HG03045 (cell line): Measurements from ENCODE around the gene YARS1.

Source experiments
- ATAC-seq: cut with Tn5 transposase; IDR thresholded peaks from one replicate; pipeline ENCODE4 v1.9.1; 2021; ENCODE audit warnings: mild to moderate bottlenecking, moderate library complexity; ENCODE audit not compliant: unreplicated experiment

The YARS1 gene

DNA sequence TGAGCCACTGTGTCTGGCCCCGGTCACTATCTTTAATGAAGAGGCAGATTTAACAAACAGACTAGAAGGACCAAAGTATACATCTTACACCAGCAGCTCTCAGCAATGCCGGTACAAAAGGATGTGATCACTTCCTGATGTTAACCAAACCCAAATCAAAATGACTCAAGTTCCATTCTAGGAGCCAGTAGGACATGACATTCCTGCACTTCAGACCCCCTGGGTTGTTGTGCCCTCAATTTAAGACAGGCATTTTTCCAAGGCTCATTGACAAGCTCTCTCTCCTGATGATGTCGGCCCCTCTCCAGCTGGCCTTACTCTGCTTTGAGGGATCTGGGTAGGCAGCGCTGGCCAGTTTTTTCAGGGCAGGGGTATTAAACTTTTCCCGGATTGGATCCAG, 35.1 kb downstream of the YARS1 start:
- ATAC-seq = no peak

DNA sequence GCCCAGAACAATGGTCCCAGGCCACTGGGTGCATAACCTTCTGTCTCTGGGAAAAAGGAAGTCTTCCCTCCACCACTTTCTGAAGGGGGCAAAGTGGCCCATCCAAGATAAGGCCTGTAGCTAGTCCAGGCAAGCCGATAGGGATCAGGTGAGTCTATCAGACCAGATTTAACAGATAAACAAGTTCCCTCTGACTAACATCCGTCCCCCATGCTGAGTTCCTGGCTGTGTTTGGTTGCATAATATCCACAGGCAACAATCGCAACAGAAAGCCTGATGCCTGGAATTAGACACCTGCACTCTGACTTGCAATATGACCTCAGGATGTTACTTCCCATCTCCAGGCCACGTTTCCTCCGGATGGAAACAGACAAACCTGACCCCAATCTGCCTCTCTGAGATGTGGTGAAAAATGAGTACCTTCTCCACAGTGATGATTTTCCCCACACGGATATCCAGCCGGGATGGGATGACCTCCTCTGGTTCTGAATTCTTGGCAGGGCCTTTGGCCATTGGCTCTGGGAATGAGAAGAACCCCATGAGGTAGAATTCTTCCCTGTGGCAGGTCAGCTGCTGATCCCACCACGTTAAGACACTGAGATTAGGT, 36.4 kb downstream of the YARS1 start:
- no peak for ATAC-seq

DNA sequence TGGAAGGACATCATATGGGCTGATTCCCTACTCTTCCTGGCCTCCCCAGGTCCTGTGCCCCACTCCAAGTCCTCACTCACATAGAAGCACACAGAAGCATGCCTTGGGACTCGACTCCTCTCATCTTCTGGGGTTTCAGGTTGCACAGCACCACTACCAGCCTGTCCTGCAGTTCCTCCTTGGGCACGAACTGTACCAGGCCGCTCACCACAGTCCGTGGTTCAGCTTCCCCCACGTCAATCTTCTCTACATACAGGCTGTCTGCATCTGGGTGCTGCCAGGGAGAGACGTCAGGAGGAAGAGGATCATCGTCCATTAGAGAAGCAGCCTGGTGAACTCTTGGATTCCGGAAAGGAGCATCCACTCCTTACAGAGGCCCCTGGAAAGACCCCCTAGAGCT, 37.2 kb downstream of the YARS1 start:
- no peak for ATAC-seq

- ATAC-seq = no peak
Measured at GRCh38 chr1:32779242-32779641, 37.9 kb downstream of the YARS1 start.

- no peak for ATAC-seq
Measured at GRCh38 chr1:32775640-32776337, 41.4 kb downstream of the YARS1 start.

GRCh38 chr1:32774950-32775634, 42.1 kb downstream of the YARS1 start:
- ATAC-seq = no peak

GRCh38 chr1:32774464-32774808, 42.7 kb downstream of the YARS1 start:
- no peak for ATAC-seq

- ATAC-seq = no peak
Measured at GRCh38 chr1:32773764-32774463, 43.2 kb downstream of the YARS1 start.

- ATAC-seq = no peak
Measured at GRCh38 chr1:32773018-32773763, 44.0 kb downstream of the YARS1 start.

GRCh38 chr1:32772281-32773017, 44.7 kb downstream of the YARS1 start:
- no peak for ATAC-seq

DNA sequence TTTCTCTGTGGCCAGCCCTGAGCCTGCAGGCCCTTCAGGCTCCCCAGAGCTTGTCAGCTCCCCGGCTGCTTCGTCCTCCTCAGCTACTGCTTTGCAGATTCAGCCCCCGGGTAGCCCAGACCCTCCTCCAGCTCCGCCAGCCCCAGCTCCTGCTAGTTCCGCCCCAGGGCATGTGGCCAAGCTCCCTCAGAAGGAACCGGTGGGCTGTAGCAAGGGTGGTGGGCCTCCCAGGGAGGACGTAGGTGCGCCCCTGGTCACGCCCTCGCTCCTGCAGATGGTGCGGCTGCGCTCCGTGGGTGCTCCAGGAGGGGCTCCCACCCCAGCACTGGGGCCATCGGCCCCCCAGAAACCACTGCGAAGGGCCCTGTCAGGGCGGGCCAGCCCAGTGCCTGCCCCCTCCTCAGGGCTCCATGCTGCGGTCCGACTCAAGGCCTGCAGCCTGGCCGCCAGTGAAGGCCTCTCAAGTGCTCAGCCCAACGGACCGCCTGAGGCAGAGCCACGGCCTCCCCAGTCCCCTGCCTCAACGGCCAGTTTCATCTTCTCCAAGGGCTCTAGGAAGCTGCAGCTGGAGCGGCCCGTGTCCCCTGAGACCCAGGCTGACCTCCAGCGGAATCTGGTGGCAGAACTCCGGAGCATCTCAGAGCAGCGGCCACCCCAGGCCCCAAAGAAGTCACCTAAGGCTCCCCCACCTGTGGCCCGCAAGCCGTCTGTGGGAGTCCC, 45.4 kb downstream of the YARS1 start:
- ATAC-seq = no peak

DNA sequence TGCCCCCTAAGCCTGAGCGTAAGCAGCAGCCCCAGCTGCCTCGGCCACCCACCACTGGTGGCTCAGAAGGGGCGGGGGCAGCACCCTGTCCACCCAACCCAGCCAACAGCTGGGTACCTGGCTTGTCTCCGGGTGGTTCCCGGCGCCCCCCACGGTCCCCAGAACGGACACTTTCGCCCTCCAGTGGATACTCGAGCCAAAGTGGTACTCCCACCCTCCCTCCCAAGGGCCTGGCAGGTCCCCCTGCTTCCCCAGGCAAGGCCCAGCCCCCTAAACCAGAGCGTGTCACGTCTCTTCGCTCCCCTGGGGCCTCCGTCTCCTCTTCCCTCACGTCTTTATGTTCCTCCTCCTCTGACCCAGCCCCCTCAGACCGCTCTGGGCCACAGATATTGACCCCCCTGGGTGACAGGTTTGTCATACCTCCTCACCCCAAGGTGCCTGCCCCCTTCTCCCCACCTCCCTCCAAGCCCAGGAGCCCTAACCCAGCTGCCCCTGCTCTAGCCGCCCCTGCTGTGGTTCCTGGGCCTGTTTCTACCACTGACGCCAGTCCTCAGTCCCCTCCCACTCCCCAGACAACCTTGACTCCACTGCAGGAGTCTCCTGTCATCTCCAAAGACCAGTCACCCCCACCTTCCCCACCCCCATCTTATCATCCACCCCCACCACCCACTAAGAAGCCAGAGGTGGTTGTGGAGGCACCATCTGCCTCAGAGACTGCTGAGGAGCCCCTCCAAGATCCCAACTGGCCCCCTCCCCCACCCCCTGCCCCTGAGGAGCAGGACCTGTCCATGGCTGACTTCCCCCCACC, 46.2 kb downstream of the YARS1 start:
- ATAC-seq = no peak

- no peak for ATAC-seq
Measured at GRCh38 chr1:32770221-32770731, 46.9 kb downstream of the YARS1 start.

DNA sequence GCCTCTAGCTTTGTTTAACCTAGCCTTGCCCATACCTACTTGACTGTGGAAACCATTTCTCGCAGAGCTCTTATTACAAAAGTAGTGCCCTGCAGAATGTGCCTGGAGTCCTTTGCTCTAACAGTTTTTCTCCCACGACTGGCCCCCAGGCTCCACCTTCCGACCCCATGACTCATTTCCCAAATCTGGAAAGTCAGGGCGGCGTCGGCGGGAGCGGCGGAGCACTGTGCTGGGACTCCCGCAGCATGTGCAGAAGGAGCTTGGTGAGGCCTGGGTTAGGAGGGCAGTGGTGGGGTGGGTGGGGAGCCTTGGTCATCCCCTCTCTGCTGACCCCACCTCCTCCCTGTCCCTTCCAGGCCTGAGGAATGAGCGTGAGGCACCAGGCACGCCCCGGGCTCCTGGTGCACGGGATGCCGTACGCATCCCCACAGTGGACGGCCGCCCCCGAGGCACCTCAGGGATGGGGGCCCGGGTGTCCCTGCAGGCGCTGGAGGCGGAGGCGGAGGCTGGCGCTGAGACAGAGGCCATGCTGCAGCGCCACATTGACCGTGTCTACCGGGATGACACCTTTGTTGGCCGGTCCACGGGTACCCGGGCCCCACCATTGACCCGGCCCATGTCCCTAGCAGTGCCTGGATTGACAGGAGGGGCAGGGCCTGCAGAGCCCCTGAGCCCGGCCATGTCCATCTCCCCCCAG, 47.5 kb downstream of the YARS1 start:
- no peak for ATAC-seq

DNA sequence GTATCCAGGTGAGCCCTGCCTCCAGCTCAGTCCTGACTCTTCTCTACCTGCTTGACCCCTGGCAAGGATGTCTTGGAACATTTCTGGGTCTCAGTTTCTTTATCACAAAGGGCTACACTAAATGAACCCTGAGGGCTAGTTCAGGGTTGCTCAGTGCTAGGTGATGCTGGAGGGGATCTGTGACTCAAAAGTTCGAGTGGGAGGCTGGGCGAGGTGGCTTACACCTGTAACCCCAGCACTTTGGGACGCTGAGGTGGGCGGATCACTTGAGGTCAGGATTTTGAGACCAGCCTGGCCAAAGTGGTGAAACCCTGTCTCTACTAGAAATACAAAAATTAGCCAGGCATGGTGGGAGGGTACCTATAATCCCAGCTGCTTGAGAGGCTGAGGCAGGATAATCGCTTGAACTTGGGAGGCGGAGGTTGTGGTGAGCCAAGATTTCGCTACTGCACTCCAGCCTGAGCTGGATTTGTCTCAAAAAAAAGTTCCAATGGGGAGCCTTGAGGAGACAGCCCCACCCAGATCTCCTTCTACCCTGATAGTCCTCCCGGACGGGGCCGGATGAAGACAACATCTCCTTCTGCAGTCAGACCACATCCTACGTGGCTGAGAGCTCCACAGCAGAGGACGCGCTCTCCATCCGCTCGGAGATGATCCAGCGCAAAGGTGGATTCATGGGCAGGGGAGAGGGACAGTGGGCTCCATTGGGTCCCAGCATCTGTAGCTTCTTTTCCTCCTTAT, 48.9 kb downstream of the YARS1 start:
- ATAC-seq = no peak

- ATAC-seq = no peak
Measured at GRCh38 chr1:32767641-32768040, 49.5 kb downstream of the YARS1 start.

DNA sequence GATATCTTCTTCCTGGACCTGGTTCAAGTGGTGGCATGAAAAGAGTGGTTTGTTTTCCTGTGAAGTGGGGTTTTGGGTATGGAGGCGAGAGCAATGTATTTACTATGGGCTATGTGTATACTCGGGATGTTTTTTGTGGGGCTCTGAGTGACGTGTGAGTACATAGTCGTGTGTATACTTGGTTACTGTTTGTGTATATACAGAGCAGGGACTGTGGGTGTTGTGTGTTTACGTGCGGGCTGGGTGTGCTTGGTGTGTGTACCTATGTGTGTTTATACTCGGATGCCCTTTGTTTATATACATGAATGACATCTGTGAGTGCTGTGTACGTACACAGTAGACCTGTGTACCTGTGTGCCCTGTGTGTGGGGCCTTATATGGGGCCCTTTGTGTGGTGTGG, 50.0 kb downstream of the YARS1 start:
- ATAC-seq = no peak
